Type B pancreatic cell (in vitro differentiated cells): ENCODE data around the gene FAM171A1. TPM values are rescaled to one million over a fixed set of nuclear protein-coding genes. Genes with fewer than 3 reads are reported as not detected.
A peak's percentile ranks its signal among the peaks of the same experiment; 100 is the strongest.
"Not testable (repeated sequence)": the region's sequence is repeated elsewhere in the genome, so short reads cannot be mapped to it uniquely, and the experiment has no call there.

Experiments used
- DNase-seq: peaks from one replicate; pipeline ENCODE4 v3.0.0; 2021; ENCODE audit warnings: mixed read lengths; ENCODE audit not compliant: unreplicated experiment; ENCODE audit errors: extremely low spot score
- H3K27ac Mint-ChIP-seq: 2 replicates; pipeline ENCODE4 v1.8.0; 2021; ENCODE audit warnings: mild to moderate bottlenecking, mixed read lengths
- H3K27me3 Mint-ChIP-seq: 2 replicates; pipeline ENCODE4 v1.8.0; 2021; ENCODE audit warnings: mixed read lengths
- H3K36me3 Mint-ChIP-seq: 2 replicates; pipeline ENCODE4 v1.8.0; 2021; ENCODE audit warnings: mixed read lengths
- H3K4me1 Mint-ChIP-seq: one replicate; pipeline ENCODE4 v1.8.0; 2021; ENCODE audit warnings: mixed read lengths; ENCODE audit not compliant: unreplicated experiment
- H3K4me3 Mint-ChIP-seq: 2 replicates; pipeline ENCODE4 v1.8.0; 2021; ENCODE audit warnings: mild to moderate bottlenecking, mixed read lengths
- H3K9me3 Mint-ChIP-seq: 2 replicates; pipeline ENCODE4 v1.8.0; 2021; ENCODE audit warnings: mixed read lengths
- total RNA-seq: library from RNA; stranded (reverse); gene quantifications from 2 replicates; pipeline ENCODE4 v1.2.1, GENCODE V29; 2021; ENCODE audit warnings: low replicate concordance
- TF ChIP-seq, protein P1 (sequence below): fragments of 200-600 bp; sonication (generic); conservative IDR thresholded peaks from 2 replicates; pipeline ENCODE4 v1.5.0; 2021; ENCODE audit warnings: antibody characterized with exemption, mild to moderate bottlenecking

The FAM171A1 gene
- total RNA-seq, 1 donor from 2014 or later = 49.3 TPM

DNA sequence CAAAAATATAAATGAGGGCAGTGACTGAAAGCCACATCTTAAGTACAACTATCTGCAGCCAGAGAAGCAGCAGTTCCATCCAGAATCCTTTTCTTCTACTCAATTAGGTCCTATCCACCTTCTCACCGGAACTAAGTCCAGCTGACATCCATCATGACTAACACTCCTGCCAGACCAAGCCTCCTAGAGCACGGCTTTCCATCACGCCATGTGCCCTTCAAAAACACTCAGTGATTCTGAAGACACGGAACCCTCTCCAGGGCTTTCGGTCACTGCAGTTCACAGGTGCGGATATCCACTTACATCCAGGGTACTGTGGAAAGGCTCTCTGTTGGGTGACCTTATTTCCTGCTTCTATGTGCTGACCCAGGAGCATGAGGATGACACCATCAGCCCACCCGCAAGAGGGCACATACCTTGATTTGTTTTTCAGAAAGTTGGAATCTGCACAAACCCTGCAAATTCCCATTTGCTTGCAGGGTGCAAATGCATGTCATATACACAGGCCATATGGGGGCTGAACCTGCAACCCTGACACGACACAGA is 64.3 kb downstream of the FAM171A1 start:
- Mint-ChIP-seq H3K4me1 (peaks cover 9% of the 10 kb centered on the region), H3K27ac (no peak overlapping the region), H3K4me3 (no peak overlapping the region), H3K36me3 (peaks cover 3% of the 10 kb centered on the region), H3K27me3 (no peaks in the 10 kb centered on the region), H3K9me3 (peaks cover 4% of the 10 kb centered on the region)
- TF ChIP-seq, protein P1, sequence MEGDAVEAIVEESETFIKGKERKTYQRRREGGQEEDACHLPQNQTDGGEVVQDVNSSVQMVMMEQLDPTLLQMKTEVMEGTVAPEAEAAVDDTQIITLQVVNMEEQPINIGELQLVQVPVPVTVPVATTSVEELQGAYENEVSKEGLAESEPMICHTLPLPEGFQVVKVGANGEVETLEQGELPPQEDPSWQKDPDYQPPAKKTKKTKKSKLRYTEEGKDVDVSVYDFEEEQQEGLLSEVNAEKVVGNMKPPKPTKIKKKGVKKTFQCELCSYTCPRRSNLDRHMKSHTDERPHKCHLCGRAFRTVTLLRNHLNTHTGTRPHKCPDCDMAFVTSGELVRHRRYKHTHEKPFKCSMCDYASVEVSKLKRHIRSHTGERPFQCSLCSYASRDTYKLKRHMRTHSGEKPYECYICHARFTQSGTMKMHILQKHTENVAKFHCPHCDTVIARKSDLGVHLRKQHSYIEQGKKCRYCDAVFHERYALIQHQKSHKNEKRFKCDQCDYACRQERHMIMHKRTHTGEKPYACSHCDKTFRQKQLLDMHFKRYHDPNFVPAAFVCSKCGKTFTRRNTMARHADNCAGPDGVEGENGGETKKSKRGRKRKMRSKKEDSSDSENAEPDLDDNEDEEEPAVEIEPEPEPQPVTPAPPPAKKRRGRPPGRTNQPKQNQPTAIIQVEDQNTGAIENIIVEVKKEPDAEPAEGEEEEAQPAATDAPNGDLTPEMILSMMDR = no peak
- no peak for DNase-seq

DNA sequence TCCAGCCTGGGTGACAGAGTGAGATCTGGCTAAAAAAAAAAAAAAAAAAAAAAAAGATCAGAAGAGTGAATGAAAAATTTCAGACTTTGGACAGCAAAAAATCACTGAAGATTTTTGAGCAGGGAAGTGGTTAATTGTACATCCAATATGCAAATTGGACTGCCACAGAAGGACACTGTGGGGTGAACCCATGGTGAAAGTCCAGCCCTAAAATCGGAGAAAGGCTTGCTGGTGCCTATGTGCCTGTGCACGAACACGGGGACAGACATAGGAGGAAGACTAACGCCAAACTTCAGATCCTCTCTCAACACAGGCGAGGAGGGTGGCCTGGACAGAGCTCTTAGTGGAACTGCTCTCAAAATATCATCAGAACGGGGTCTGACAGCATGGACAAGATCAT is 65.5 kb downstream of the FAM171A1 start:
- no peak overlapping the region for H3K4me3 Mint-ChIP-seq
- TF ChIP-seq, protein P1 = no peak
- H3K9me3 Mint-ChIP-seq = peaks cover 4% of the 10 kb centered on the region
- H3K27ac Mint-ChIP-seq = no peak overlapping the region
- H3K4me1 Mint-ChIP-seq = peaks cover 3% of the 10 kb centered on the region
- no peaks in the 10 kb centered on the region for H3K27me3 Mint-ChIP-seq
- peaks cover 3% of the 10 kb centered on the region for H3K36me3 Mint-ChIP-seq
- no peak for DNase-seq

DNA sequence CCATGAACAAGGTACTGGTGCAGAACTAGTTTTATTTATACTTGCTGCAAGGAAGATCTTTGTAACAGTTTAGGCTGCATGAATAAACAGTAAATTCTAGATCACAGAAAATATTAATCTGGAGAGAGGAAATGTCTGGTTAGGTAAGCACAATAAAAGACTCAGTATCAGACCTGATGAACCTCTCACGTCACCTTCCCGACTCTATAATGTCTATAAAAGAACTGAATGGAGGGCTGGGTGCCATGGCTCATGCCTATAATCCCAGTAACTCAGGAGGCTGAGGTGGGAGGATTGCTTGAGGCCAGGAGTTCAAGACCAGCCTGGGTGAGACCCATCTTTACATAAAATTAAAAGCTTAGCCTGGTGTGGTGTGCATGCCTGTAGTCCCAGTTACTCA is 65.9 kb downstream of the FAM171A1 start:
- H3K9me3 Mint-ChIP-seq = peaks cover 4% of the 10 kb centered on the region
- no peak for DNase-seq
- H3K36me3 Mint-ChIP-seq = peaks cover 3% of the 10 kb centered on the region
- H3K4me1 Mint-ChIP-seq = peaks cover 4% of the 10 kb centered on the region
- no peaks in the 10 kb centered on the region for H3K27me3 Mint-ChIP-seq
- no peak overlapping the region for H3K4me3 Mint-ChIP-seq
- TF ChIP-seq, protein P1 = no peak
- no peak overlapping the region for H3K27ac Mint-ChIP-seq

GRCh38 chr10:15302188-15302956 is 68.7 kb downstream of the FAM171A1 start:
- not testable (repeated sequence) for H3K36me3 Mint-ChIP-seq, H3K9me3 Mint-ChIP-seq, DNase-seq, H3K27ac Mint-ChIP-seq, H3K27me3 Mint-ChIP-seq, H3K4me3 Mint-ChIP-seq, H3K4me1 Mint-ChIP-seq
- TF ChIP-seq, protein P1 = peak; percentile 54

DNA sequence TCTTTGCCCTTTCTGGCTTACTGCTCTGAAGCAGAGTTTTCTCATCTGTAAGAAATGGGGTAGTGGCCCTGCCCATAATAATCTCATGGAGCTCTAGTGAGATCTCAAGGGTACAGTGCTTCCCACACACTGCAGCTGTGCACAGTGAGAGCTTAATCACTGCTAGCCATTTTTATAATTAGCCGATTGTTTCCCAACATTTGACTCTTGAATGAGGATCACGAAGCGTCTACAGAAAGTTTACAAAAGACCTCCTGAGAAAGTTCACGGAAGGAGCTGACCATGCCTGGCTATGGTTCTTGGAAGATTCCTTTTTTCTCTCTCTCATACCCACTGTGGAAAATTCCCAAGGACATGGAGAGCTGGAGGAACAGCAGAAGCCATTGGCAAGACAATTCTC is 70.4 kb downstream of the FAM171A1 start:
- Mint-ChIP-seq H3K4me1 (peaks cover 13% of the 10 kb centered on the region), H3K36me3 (no peaks in the 10 kb centered on the region), H3K9me3 (no peaks in the 10 kb centered on the region), H3K27ac (no peak overlapping the region), H3K4me3 (no peak overlapping the region), H3K27me3 (no peaks in the 10 kb centered on the region)
- no peak for DNase-seq
- TF ChIP-seq, protein P1 = no peak
